GM12892 (cell line): ENCODE data around the gene DEFB131B.
"Not testable (repeated sequence)": the region's sequence is repeated elsewhere in the genome, so short reads cannot be mapped to it uniquely, and the experiment has no call there.

Experiments
- DNase-seq: peaks from one replicate; pipeline ENCODE4 v3.0.0; 2011; ENCODE audit not compliant: insufficient read length
- FAIRE-seq: peaks from 2 replicates; lab custom pipeline; 2011; peaks lifted over from hg19 to GRCh38; lab: Jason Lieb, UNC
- POLR2A ChIP-seq: IDR thresholded peaks from 2 replicates; pipeline ENCODE4 v1.6.1; 2011; ENCODE audit warnings: low read depth, low read length, control low read depth
- POLR2AphosphoS5 ChIP-seq: IDR thresholded peaks from 2 replicates; pipeline ENCODE4 v1.6.1; 2011; ENCODE audit warnings: low read depth, low read length, control low read depth
- TAF1 ChIP-seq: IDR thresholded peaks from 2 replicates; pipeline ENCODE4 v1.6.1; 2011; ENCODE audit warnings: low read depth, mild to moderate bottlenecking, control low read depth, low read length, borderline replicate concordance

The DEFB131B gene

DNA sequence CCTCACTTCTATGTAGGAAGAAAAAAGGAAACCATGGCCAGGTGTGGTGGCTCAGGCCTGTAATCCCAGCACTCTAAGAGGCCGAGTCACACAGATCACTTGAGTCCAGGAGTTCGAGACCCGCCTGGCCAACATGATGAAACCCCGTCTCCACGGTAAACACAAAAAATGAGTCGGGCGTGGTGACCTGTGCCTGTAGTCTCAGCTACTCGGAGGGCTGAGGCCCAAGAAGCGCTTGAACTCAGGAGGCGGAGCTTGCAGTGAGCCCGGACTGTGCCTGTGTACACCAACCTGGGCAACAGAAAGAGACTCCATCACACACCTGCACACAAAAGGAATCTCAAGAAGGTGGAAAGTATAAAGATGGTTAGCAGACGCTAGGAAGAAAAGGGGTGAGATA, 17.7 kb downstream of the DEFB131B start:
- FAIRE-seq: no peak
- TF ChIP-seq POLR2A (no peak), TAF1 (no peak), POLR2AphosphoS5 (no peak)
- DNase-seq: no peak

DNA sequence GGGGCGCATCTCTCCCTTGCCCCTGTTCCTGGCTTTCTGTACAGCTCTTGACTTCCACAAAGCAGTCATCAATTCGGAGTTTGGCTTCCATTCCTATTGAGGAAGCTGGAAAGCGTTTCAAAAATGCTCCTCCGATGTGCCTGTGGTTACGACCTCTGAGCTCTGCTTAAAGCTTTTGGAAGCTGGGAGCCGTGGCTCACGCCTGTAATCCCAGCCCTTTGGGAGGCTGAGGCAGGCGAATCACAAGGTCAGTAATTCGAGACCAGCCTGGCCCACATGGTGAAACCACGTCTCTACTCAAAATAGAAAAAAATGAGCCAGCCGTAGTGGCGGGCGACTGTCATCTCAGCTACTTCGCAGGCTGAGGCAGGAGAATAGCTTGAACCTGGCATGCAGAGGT, 22.9 kb downstream of the DEFB131B start:
- not testable (repeated sequence) for FAIRE-seq, DNase-seq

DNA sequence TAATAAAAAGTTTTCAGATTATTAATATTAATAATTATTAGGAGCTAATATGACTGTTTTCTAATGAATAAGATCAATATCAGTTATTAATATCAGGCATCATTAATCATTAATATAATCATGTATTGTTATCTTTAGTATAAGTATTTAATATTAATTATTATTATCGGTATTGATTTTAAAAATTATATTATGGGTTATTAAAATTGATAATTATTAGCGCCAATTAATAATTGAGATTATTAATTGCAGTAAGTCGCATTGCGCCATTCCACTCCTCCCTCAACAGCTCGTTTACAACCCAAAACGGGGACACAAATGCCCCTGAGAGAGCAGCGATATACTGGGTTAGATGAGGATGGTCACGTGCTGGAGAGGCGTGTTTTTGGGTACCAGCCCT, 30.0 kb downstream of the DEFB131B start:
- no peak for DNase-seq
- TF ChIP-seq TAF1 (no peak), POLR2A (no peak), POLR2AphosphoS5 (no peak)
- FAIRE-seq: no peak

- not testable (repeated sequence) for FAIRE-seq, DNase-seq
Measured at GRCh38 chr11:71910775-71911174, 32.5 kb downstream of the DEFB131B start.

- DNase-seq, FAIRE-seq: not testable (repeated sequence)
Measured at GRCh38 chr11:71911321-71911985, 33.2 kb downstream of the DEFB131B start.

- not testable (repeated sequence) for DNase-seq, FAIRE-seq
Measured at GRCh38 chr11:71911986-71912340, 33.7 kb downstream of the DEFB131B start.

DNA sequence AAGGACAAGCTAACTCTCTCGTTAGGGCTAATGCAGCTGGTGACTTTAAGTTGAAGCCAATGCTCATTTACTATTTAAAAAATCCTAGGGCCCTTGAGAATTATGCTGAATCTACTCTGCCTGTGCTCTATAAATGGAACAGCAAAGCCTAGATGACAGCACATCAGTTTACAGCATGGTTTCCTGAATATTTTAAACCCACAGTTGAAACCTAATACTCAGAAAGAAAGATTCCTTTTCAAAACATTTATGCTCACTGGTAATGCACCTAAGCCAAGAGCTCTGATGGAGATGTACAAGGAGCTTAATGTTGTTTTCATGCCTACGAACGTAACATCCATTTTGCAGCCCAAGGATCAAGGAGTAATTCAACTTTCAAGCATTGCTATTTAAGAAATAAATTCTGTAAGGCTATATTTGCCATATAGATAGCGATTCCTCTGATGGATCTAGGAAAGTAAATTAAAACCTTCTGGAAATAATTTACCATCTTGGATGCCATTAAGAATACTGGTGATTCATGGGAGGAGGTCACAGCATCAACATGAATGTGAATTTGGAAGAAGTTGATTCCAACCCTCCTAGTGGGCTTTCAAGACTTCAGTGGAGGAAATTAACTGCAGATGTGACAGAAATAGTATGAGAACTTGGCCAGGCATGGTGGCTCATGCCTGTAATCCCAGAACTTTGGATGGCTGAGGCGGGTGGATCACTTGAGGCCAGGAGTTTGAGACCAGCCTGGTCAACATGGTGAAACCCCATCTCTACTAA, 35.7 kb downstream of the DEFB131B start:
- TF ChIP-seq POLR2AphosphoS5 (no peak), TAF1 (no peak), POLR2A (no peak)
- DNase-seq (no peak), FAIRE-seq (no peak)

GRCh38 chr11:71914617-71915189, 36.5 kb downstream of the DEFB131B start:
- TF ChIP-seq TAF1 (no peak), POLR2A (no peak), POLR2AphosphoS5 (no peak)
- FAIRE-seq (no peak), DNase-seq (no peak)

DNA sequence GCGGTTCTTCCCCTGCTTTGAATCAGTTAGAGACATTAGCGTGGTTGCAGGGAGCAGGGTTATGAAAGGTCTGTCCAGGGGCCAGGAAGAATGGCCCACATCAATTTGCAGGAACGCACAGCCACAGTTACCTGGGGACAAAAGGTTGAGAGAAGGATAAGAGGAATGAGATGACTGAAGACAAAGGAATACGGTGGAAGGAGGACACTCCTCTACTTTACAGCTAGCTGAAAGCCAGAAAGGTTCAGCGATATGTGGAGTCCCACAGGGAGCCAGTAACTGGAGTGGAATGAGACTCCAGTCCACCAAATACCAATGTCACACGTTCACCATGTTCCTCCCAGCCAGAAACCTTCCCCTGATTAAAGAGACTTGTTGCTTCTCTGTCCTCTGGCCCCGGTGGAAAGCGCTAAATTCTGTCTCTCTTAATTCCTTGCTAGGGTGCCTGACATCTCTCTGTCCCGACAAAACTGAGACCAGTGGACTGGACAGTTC, 39.4 kb downstream of the DEFB131B start:
- TF ChIP-seq TAF1 (no peak), POLR2A (no peak), POLR2AphosphoS5 (no peak)
- FAIRE-seq (no peak), DNase-seq (no peak)

GRCh38 chr11:71927820-71928736, 49.8 kb downstream of the DEFB131B start, which contains the start of gene XNDC1N:
XNDC1N (minus strand) TSS chr11:71928594; CDS start chr11:71923353, 5,241 bp downstream.
- peak; percentile 50; the same call in 1 of the 2 replicates for TF ChIP-seq TAF1
- no peak for TF ChIP-seq POLR2AphosphoS5
- peak; percentile 77; the same call in 1 of the 2 replicates for TF ChIP-seq POLR2A
- FAIRE-seq: no peak
- peak; percentile 56 for DNase-seq

- DNase-seq (peak; percentile 77), FAIRE-seq (peak; percentile 97)
- TF ChIP-seq TAF1 (peak; percentile 96), POLR2A (peak; percentile 95), POLR2AphosphoS5 (peak; percentile 87)
Measured at GRCh38 chr11:71928737-71929443, 50.6 kb downstream of the DEFB131B start, which contains the start of gene RNF121. RNF121 (plus strand) TSS chr11:71929046; CDS start chr11:71929062, 16 bp downstream.
